Gastrocnemius medialis (tissue), 4 donors: ENCODE results near the gene EEF2KMT. TPM values are rescaled to one million over a fixed set of nuclear protein-coding genes. Genes with fewer than 3 reads are reported as not detected.
A peak's percentile ranks its signal among the peaks of the same experiment; 100 is the strongest.
"Not testable (repeated sequence)": the region's sequence is repeated elsewhere in the genome, so short reads cannot be mapped to it uniquely, and the experiment has no call there.

Source experiments
- ATAC-seq, 2 donors: fragments of 150-250 bp; one replicate each; pipeline ENCODE4 v1.9.1; 2016
- DNase-seq, 2 donors: peaks; one replicate each; pipeline ENCODE4 v3.0.0-alpha.2; 2019
- H3K27ac ChIP-seq, 4 donors: fragments of 200-600 bp; sonication (generic); 1 replicate in 1 of 4; 2 replicates in 3 of 4; pipeline ENCODE4 v1.5.1; 2016 to 2018; ENCODE audit warnings: mild to moderate bottlenecking in 2 of 4, moderate library complexity in 1 of 4
- H3K27me3 ChIP-seq, 3 donors: fragments of 200-600 bp; sonication (generic) in 2 of 3; 1 replicate in 1 of 3; 2 replicates in 2 of 3; pipeline versions ENCODE4 v1.5.1 to v1.6.0; 2016 to 2019; ENCODE audit warnings: mild to moderate bottlenecking in 1 of 3, moderate library complexity in 1 of 3
- H3K36me3 ChIP-seq, 2 donors: fragments of 200-600 bp; sonication (generic) in 1 of 2; one replicate each; pipeline ENCODE4 v1.5.1; 2017 to 2018
- H3K4me1 ChIP-seq, 2 donors: fragments of 200-600 bp; sonication (generic) in 1 of 2; one replicate each; pipeline ENCODE4 v1.5.1; 2016 to 2017; ENCODE audit warnings: mild to moderate bottlenecking in 2 of 2
- H3K4me3 ChIP-seq, 4 donors: fragments of 200-600 bp; sonication (generic) in 3 of 4; 1 replicate in 1 of 4; 2 replicates in 3 of 4; pipeline ENCODE4 v1.5.1; 2016 to 2019; ENCODE audit warnings: mild to moderate bottlenecking in 2 of 4
- H3K9me3 ChIP-seq, 3 donors: fragments of 200-600 bp; sonication (generic) in 2 of 3; 1 replicate in 1 of 3; 2 replicates in 2 of 3; pipeline ENCODE4 v1.5.1; 2016 to 2019
- CTCF ChIP-seq, 5 experiments: fragments of 450-650 bp in 3 of 5; fragments of 200-600 bp in 2 of 5; sonication (generic) in 2 of 5; IDR thresholded peaks in 4 of 5; conservative IDR thresholded peaks in 1 of 5; 1 replicate in 4 of 5; 2 replicates in 1 of 5; pipeline ENCODE4 v1.5.1; 2016 to 2019; ENCODE audit warnings: antibody characterized with exemption in 5 of 5, mild to moderate bottlenecking in 3 of 5, moderate library complexity in 3 of 5
- POLR2A ChIP-seq, 2 donors: fragments of 450-650 bp; IDR thresholded peaks; one replicate each; pipeline ENCODE4 v1.6.1; 2017; ENCODE audit warnings: antibody characterized with exemption in 2 of 2, mild to moderate bottlenecking in 2 of 2, moderate library complexity in 2 of 2
- in situ Hi-C, 4 donors: fragments of 200-750 bp; cut with MboI; loops; one replicate each; pipeline versions ENCODE4 v1.15.0 to v1.8.0; 2017; ENCODE audit warnings: low sequenced_read_pairs in 4 of 4
- intact Hi-C: fragments of 100-400 bp; cut with DNase I; formaldehyde crosslinking; loops from one replicate; pipeline ENCODE4 v1.15.1; 2023; ENCODE audit warnings: low total_unique reads
- total RNA-seq, 4 donors: library from RNA; depleted of rRNA; stranded (reverse); fragments of >200 nt; gene quantifications; one replicate each; pipeline versions ENCODE4 v1.1.0 to v1.2.3, GENCODE V29; 2016

The EEF2KMT gene
- total RNA-seq: 10 to 100 TPM in 3 of 4 donors, 1 to 10 TPM in 1; 10.0 to 17.1 (median 12.4) TPM

- H3K4me3 ChIP-seq: peak within 1 kb of the TSS; percentile 77 to 88 (median 79)
- H3K9me3 ChIP-seq, H3K36me3 ChIP-seq, in situ Hi-C loops, H3K4me1 ChIP-seq, H3K27me3 ChIP-seq: not testable (repeated sequence)
- intact Hi-C loops: loop anchor here (10.0 kb wide), 1 partner anchor 253 kb away; the partner anchor contains the start of genes GLYR1 and UBN1
- peak; percentile 99 to 100 for DNase-seq
- ATAC-seq: peak; percentile 100
- peak within 1 kb of the TSS; percentile 78 to 89 (median 86) for H3K27ac ChIP-seq
- TF ChIP-seq POLR2A (IDR thresholded peaks at IDR 0.05): peak; percentile 23 to 31
These were observed at the start of gene EEF2KMT for GRCh38 chr16:5097470-5098220. TSS of gene EEF2KMT (minus strand) at chr16:5097795. CDS start at chr16:5097739, 56 bp downstream.

GRCh38 chr16:5144621-5144956 is 47.0 kb upstream of the EEF2KMT start:
- DNase-seq, ATAC-seq, H3K27ac ChIP-seq, in situ Hi-C loops, H3K4me1 ChIP-seq, H3K4me3 ChIP-seq, H3K27me3 ChIP-seq, intact Hi-C loops, H3K36me3 ChIP-seq, H3K9me3 ChIP-seq: not testable (repeated sequence)

GRCh38 chr16:5143761-5144620 is 46.4 kb upstream of the EEF2KMT start:
- DNase-seq: no peak
- no peak for TF ChIP-seq CTCF (IDR thresholded peaks at IDR 0.05 in 4 of 5, conservative IDR thresholded peaks at IDR 0.05 in 1 of 5)
- no peak for TF ChIP-seq POLR2A (IDR thresholded peaks at IDR 0.05)
- Histone ChIP-seq H3K27ac (no peak overlapping the region), H3K9me3 (no peaks in the 10 kb centered on the region), H3K36me3 (no peaks in the 10 kb centered on the region), H3K4me3 (no peak overlapping the region), H3K4me1 (no peaks in the 10 kb centered on the region), H3K27me3 (no peaks in the 10 kb centered on the region)
- no peak for ATAC-seq
- intact Hi-C loops (no loop called here), in situ Hi-C loops (no loop called here)

- H3K27me3 ChIP-seq, H3K9me3 ChIP-seq, H3K36me3 ChIP-seq, H3K27ac ChIP-seq, intact Hi-C loops, ATAC-seq, DNase-seq, in situ Hi-C loops, H3K4me1 ChIP-seq, H3K4me3 ChIP-seq: not testable (repeated sequence)
These were observed 42.6 kb upstream of the EEF2KMT start for GRCh38 chr16:5140151-5140550.

- intact Hi-C loops, in situ Hi-C loops, ATAC-seq: not testable (repeated sequence)
These were observed 37.3 kb upstream of the EEF2KMT start for GRCh38 chr16:5134739-5135452.

GRCh38 chr16:5132915-5133600 is 35.5 kb upstream of the EEF2KMT start:
- in situ Hi-C loops, H3K4me3 ChIP-seq, H3K36me3 ChIP-seq, ATAC-seq, H3K9me3 ChIP-seq, H3K27me3 ChIP-seq, H3K4me1 ChIP-seq, DNase-seq, intact Hi-C loops, H3K27ac ChIP-seq: not testable (repeated sequence)

More at GRCh38 chr16:5134739-5135452, 37.3 kb upstream of the EEF2KMT start:
- not testable (repeated sequence) for H3K4me1 ChIP-seq, H3K4me3 ChIP-seq, H3K36me3 ChIP-seq, DNase-seq, H3K27me3 ChIP-seq, H3K9me3 ChIP-seq, H3K27ac ChIP-seq

GRCh38 chr16:5131467-5132004 is 33.9 kb upstream of the EEF2KMT start:
- DNase-seq, H3K36me3 ChIP-seq, intact Hi-C loops, ATAC-seq, in situ Hi-C loops, H3K9me3 ChIP-seq, H3K27me3 ChIP-seq, H3K27ac ChIP-seq, H3K4me3 ChIP-seq, H3K4me1 ChIP-seq: not testable (repeated sequence)

- H3K4me3 ChIP-seq: peak overlapping the region in 2 of 4 donors; percentile 15 to 20
- in situ Hi-C loops, H3K4me1 ChIP-seq: not testable (repeated sequence)
These were observed 19.9 kb upstream of the EEF2KMT start for GRCh38 chr16:5117300-5118087.

GRCh38 chr16:5116780-5117295 is 19.2 kb upstream of the EEF2KMT start:
- H3K9me3 ChIP-seq, intact Hi-C loops, H3K4me1 ChIP-seq, H3K27ac ChIP-seq, DNase-seq, H3K36me3 ChIP-seq, H3K27me3 ChIP-seq, in situ Hi-C loops, ATAC-seq, H3K4me3 ChIP-seq: not testable (repeated sequence)

More at GRCh38 chr16:5117300-5118087, 19.9 kb upstream of the EEF2KMT start:
- H3K9me3 ChIP-seq, H3K27ac ChIP-seq, H3K27me3 ChIP-seq, H3K36me3 ChIP-seq, DNase-seq, intact Hi-C loops, ATAC-seq: not testable (repeated sequence)
